CD4-positive, alpha-beta T cell (primary cell): ENCODE data around the gene UBR3. TPM values are rescaled to one million over a fixed set of nuclear protein-coding genes. Genes with fewer than 3 reads are reported as not detected.

Source experiments
- ATAC-seq: fragments of 200-7000 bp; cut with Tn5 transposase; one replicate; pipeline ENCODE4 v1.10.0; 2022; ENCODE audit warnings: mild to moderate bottlenecking; ENCODE audit not compliant: poor library complexity
- CTCF ChIA-PET: fragments of 350-600 bp; sonication (Branson Sonifier 250); formaldehyde crosslinking; loops from one replicate; lab custom pipeline; 2021; ENCODE audit warnings: antibody characterized with exemption, inconsistent platforms; lab: Charles Lee
- POLR2A ChIA-PET: fragments of 350-600 bp; sonication (Branson Sonifier 250); formaldehyde crosslinking; loops from one replicate; lab custom pipeline; 2021; ENCODE audit warnings: antibody characterized with exemption, inconsistent platforms; lab: Charles Lee
- DNase-seq, 14 experiments: peaks; one replicate each; pipeline ENCODE4 v3.0.0-alpha.2; 2013 to 2020; ENCODE audit warnings: mixed read lengths in 2 of 14
- H3K27ac ChIP-seq, 2 donors: one replicate each; pipeline versions ENCODE4 v1.5.1 to v1.7.0; 2013; ENCODE audit warnings: low read length in 2 of 2, low read depth in 1 of 2, mild to moderate bottlenecking in 1 of 2
- H3K27me3 ChIP-seq, 2 experiments: 1 replicate in 1 of 2; 2 replicates in 1 of 2; pipeline versions ENCODE4 v1.6.1 to v1.7.0; 2013; ENCODE audit warnings: low read length in 2 of 2, control low read depth in 1 of 2, mild to moderate bottlenecking in 1 of 2, moderate library complexity in 1 of 2; ENCODE audit not compliant: insufficient read depth in 2 of 2, control insufficient read depth in 1 of 2
- H3K36me3 ChIP-seq: one replicate; pipeline ENCODE4 v1.6.1; 2013; ENCODE audit warnings: low read length, control low read depth; ENCODE audit not compliant: insufficient read depth
- H3K4me1 ChIP-seq: one replicate; pipeline ENCODE4 v1.6.1; 2013; ENCODE audit warnings: low read length, control low read depth; ENCODE audit not compliant: insufficient read depth
- H3K4me3 ChIP-seq: one replicate; pipeline ENCODE4 v1.5.1; 2013; ENCODE audit warnings: mild to moderate bottlenecking, low read length, moderate library complexity
- H3K9me3 ChIP-seq, 2 experiments: 1 replicate in 1 of 2; 2 replicates in 1 of 2; pipeline versions ENCODE4 v1.6.1 to v1.7.0; 2013; ENCODE audit warnings: low read length in 2 of 2, mild to moderate bottlenecking in 2 of 2, control low read depth in 1 of 2, moderate library complexity in 1 of 2; ENCODE audit not compliant: control insufficient read depth in 1 of 2, insufficient read depth in 1 of 2
- H3K27ac Mint-ChIP-seq: one replicate; pipeline ENCODE4 v1.8.0; 2020; ENCODE audit warnings: mixed read lengths
- H3K27me3 Mint-ChIP-seq: one replicate; pipeline ENCODE4 v1.8.0; 2021; ENCODE audit warnings: mixed read lengths
- H3K36me3 Mint-ChIP-seq: one replicate; pipeline ENCODE4 v1.8.0; 2021; ENCODE audit warnings: low read depth, mixed read lengths
- H3K4me1 Mint-ChIP-seq: one replicate; pipeline ENCODE4 v1.8.0; 2021; ENCODE audit warnings: low read depth, mixed read lengths
- H3K4me3 Mint-ChIP-seq: one replicate; pipeline ENCODE4 v1.8.0; 2020; ENCODE audit warnings: mild to moderate bottlenecking, mixed read lengths
- H3K9me3 Mint-ChIP-seq: one replicate; pipeline ENCODE4 v1.8.0; 2020; ENCODE audit warnings: mixed read lengths
- CTCF ChIP-seq: fragments of 200-600 bp; IDR thresholded peaks from one replicate; pipeline ENCODE4 v1.8.0; 2022; ENCODE audit warnings: antibody characterized with exemption, mild to moderate bottlenecking
- intact Hi-C, 2 experiments: fragments of 100-400 bp; cut with DNase I in 1 of 2; cut with micrococcal nuclease in 1 of 2; formaldehyde crosslinking; loops; one replicate each; pipeline versions ENCODE4 v1.15.1 to v1.9.0; 2023 to 2025; cut with DNase I, micrococcal nuclease
- total RNA-seq, 174 experiments: library from RNA in 2 of 174; stranded (reverse) in 2 of 174; gene quantifications; one replicate each; pipeline ENCODE4 v1.2.3 and lab custom pipeline; 2021 to 2026

UBR3 gene
- total RNA-seq, 2 experiments from 2014 or later = 32.1 to 35.2 TPM

DNA sequence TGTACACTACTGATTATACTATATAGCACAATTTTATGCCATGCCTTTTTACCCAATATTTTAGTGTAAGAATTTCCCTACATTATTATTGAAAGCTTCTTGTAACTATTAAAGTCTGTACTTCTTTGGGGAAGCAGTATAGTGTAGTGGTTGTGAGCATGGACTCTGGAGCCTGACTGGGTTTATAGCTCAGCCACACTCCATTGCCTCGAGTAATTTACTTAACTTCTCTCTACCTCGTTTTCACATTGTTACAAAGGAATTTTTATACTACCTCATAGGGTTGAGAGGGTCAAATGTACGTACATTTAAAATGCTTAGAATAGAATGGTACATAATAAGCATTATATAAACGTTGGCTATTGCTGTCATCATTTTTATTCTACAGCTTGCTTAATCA is 139.2 kb downstream of the UBR3 start:
- Mint-ChIP-seq H3K9me3 (no peaks in the 10 kb centered on the region), H3K27ac (no peak overlapping the region), H3K4me3 (no peak overlapping the region), H3K4me1 (peaks cover 5% of the 10 kb centered on the region), H3K27me3 (no peaks in the 10 kb centered on the region), H3K36me3 (peaks cover 78% of the 10 kb centered on the region)
- no peak overlapping the region for H3K4me3 ChIP-seq
- peaks cover 29% of the 10 kb centered on the region for H3K36me3 ChIP-seq
- no peak for TF ChIP-seq CTCF
- ChIA-PET CTCF (no interaction called here), POLR2A (no interaction called here)
- no peak overlapping the region for H3K27ac ChIP-seq
- H3K27me3 ChIP-seq = no peaks in the 10 kb centered on the region
- peaks cover 0 to 3% of the 10 kb centered on the region in 2 experiments for H3K9me3 ChIP-seq
- ATAC-seq = no peak
- intact Hi-C loops = no loop called here
- H3K4me1 ChIP-seq = no peaks in the 10 kb centered on the region
- DNase-seq = no peak

- TF ChIP-seq CTCF = no peak
- no peaks in the 10 kb centered on the region for H3K27me3 Mint-ChIP-seq
- H3K27ac Mint-ChIP-seq = no peak overlapping the region
- H3K4me1 Mint-ChIP-seq = peaks cover 1% of the 10 kb centered on the region
- Histone ChIP-seq H3K4me1 (no peaks in the 10 kb centered on the region), H3K9me3 (peaks cover 0 to 3% of the 10 kb centered on the region in 2 experiments), H3K27me3 (no peaks in the 10 kb centered on the region), H3K27ac (no peak overlapping the region), H3K4me3 (no peak overlapping the region), H3K36me3 (peaks cover 20% of the 10 kb centered on the region)
- H3K36me3 Mint-ChIP-seq = peaks cover 76% of the 10 kb centered on the region
- ChIA-PET POLR2A (no interaction called here), CTCF (no interaction called here)
- DNase-seq (no peak), ATAC-seq (no peak)
- no peak overlapping the region for H3K4me3 Mint-ChIP-seq
- intact Hi-C loops = no loop called here
- H3K9me3 Mint-ChIP-seq = no peaks in the 10 kb centered on the region
Observed at GRCh38 chr2:169968743-169969142, 141.5 kb downstream of the UBR3 start.

DNA sequence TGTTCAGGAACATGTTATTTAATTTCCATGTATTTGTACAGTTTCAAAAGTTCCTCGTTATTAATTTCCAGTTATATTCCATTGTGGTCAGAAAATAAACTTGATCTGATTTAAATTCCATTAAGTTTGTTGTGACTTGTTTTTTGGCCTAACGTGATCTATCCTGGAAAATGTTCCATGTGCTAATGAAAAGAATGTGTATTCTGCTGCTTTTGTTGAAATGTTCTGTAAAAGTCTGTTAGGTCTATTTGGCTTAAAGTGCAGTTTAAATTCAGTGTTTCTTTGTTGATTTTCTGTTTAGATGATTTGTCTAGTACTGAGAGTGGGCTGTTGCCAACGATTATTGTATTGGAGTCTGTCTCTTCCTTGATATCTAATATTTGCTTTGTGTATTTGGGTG is 148.0 kb downstream of the UBR3 start:
- H3K27ac Mint-ChIP-seq = no peak overlapping the region
- no peak for DNase-seq
- H3K4me3 Mint-ChIP-seq = no peak overlapping the region
- no peaks in the 10 kb centered on the region for H3K27me3 Mint-ChIP-seq
- H3K4me1 ChIP-seq = no peaks in the 10 kb centered on the region
- intact Hi-C loops = no loop called here
- POLR2A ChIA-PET = no interaction called here
- peaks cover 79% of the 10 kb centered on the region for H3K36me3 Mint-ChIP-seq
- H3K27ac ChIP-seq = no peak overlapping the region
- ATAC-seq = no peak
- CTCF ChIA-PET = no interaction called here
- TF ChIP-seq CTCF = no peak
- H3K36me3 ChIP-seq = peaks cover 37% of the 10 kb centered on the region
- no peaks in the 10 kb centered on the region for H3K27me3 ChIP-seq
- H3K4me1 Mint-ChIP-seq = peaks cover 6% of the 10 kb centered on the region
- H3K4me3 ChIP-seq = no peak overlapping the region
- H3K9me3 Mint-ChIP-seq = peaks cover 27% of the 10 kb centered on the region
- H3K9me3 ChIP-seq = peaks cover 4 to 22% of the 10 kb centered on the region in 2 experiments
